GM19239 (cell line): ENCODE measurements around the gene ADAMTS17.

Source experiments
- DNase-seq: peaks from one replicate; pipeline ENCODE4 v3.0.0; 2011; ENCODE audit warnings: low spot score; ENCODE audit not compliant: insufficient read length
- FAIRE-seq: peaks from 2 replicates; lab custom pipeline; 2011; peaks lifted over from hg19 to GRCh38; lab: Jason Lieb, UNC

The ADAMTS17 gene

GRCh38 chr15:100255644-100256043 is 86.1 kb downstream of the ADAMTS17 start:
- DNase-seq (no peak), FAIRE-seq (no peak)

- DNase-seq, result no peak
- no peak for FAIRE-seq
Measured at GRCh38 chr15:100254691-100255090, 87.1 kb downstream of the ADAMTS17 start.

- no peak for DNase-seq
Measured at GRCh38 chr15:100254285-100254684, 87.5 kb downstream of the ADAMTS17 start.

GRCh38 chr15:100253640-100254039 is 88.1 kb downstream of the ADAMTS17 start:
- DNase-seq (no peak), FAIRE-seq (no peak)

More at GRCh38 chr15:100254285-100254684, 87.5 kb downstream of the ADAMTS17 start:
- no peak for FAIRE-seq

- DNase-seq (no peak), FAIRE-seq (no peak)
Measured at GRCh38 chr15:100252779-100253417, 88.9 kb downstream of the ADAMTS17 start.

- DNase-seq (no peak), FAIRE-seq (no peak)
Measured at GRCh38 chr15:100252359-100252758, 89.4 kb downstream of the ADAMTS17 start.

- FAIRE-seq, result no peak
- DNase-seq, result no peak
Measured at GRCh38 chr15:100250176-100250800, 91.5 kb downstream of the ADAMTS17 start.

- FAIRE-seq, result no peak
- DNase-seq, result no peak
Measured at GRCh38 chr15:100249096-100249815, 92.5 kb downstream of the ADAMTS17 start.

GRCh38 chr15:100248236-100248635 is 93.5 kb downstream of the ADAMTS17 start:
- FAIRE-seq (no peak), DNase-seq (no peak)

- FAIRE-seq, result no peak
Measured at GRCh38 chr15:100247228-100248225, 94.2 kb downstream of the ADAMTS17 start.

GRCh38 chr15:100245855-100246254 is 95.9 kb downstream of the ADAMTS17 start:
- no peak for FAIRE-seq
- no peak for DNase-seq

More at GRCh38 chr15:100247228-100248225, 94.2 kb downstream of the ADAMTS17 start:
- no peak for DNase-seq

GRCh38 chr15:100245487-100245820 is 96.3 kb downstream of the ADAMTS17 start:
- FAIRE-seq (no peak), DNase-seq (no peak)

GRCh38 chr15:100244796-100245486 is 96.8 kb downstream of the ADAMTS17 start:
- FAIRE-seq, result no peak
- no peak for DNase-seq

GRCh38 chr15:100242989-100243388 is 98.8 kb downstream of the ADAMTS17 start:
- DNase-seq (no peak), FAIRE-seq (no peak)

GRCh38 chr15:100241572-100242482 is 99.9 kb downstream of the ADAMTS17 start:
- no peak for FAIRE-seq
- DNase-seq, result no peak

- no peak for DNase-seq
- no peak for FAIRE-seq
Measured at GRCh38 chr15:100236981-100237720, 104.6 kb downstream of the ADAMTS17 start.

GRCh38 chr15:100235030-100235617 is 106.7 kb downstream of the ADAMTS17 start:
- FAIRE-seq (no peak), DNase-seq (no peak)
